A549 (cell line): ENCODE results near the gene STAMBPL1. TPM values are rescaled to one million over a fixed set of nuclear protein-coding genes. Genes with fewer than 3 reads are reported as not detected.
A peak's percentile ranks its signal among the peaks of the same experiment; 100 is the strongest.

Experiments used
- ATAC-seq, 2 experiments: fragments of 200-7000 bp in 1 of 2; fragments of >200 bp in 1 of 2; cut with Nextera tagmentation in 1 of 2; cut with Tn5 transposase in 1 of 2; 3 replicates each; pipeline versions ENCODE4 v1.8.0 to v1.9.1; 2018 to 2020; ENCODE audit warnings: mild to moderate bottlenecking in 1 of 2, moderate library complexity in 1 of 2
- CTCF ChIA-PET: fragments of 300-600 bp; sonication (Branson Sonifier 250); formaldehyde crosslinking; extraction: SDS; loops from one replicate; lab custom pipeline; 2021; ENCODE audit warnings: antibody characterized with exemption, inconsistent platforms; lab: Yijun Ruan, JAX
- POLR2A ChIA-PET: fragments of 350-600 bp; formaldehyde crosslinking; extraction: SDS; loops from one replicate; lab custom pipeline; 2021; ENCODE audit warnings: antibody characterized with exemption, inconsistent platforms; lab: Yijun Ruan, JAX
- DNase-seq, 2 experiments: peaks; one replicate each; pipeline versions ENCODE4 v3.0.0 to v3.0.0-alpha.2; 2011 to 2016; ENCODE audit warnings: low read depth in 1 of 2, low spot score in 1 of 2
- FAIRE-seq: peaks from 2 replicates; lab custom pipeline; 2011; peaks lifted over from hg19 to GRCh38; lab: Jason Lieb, UNC
- H3K27ac ChIP-seq, 2 experiments: fragments of >200 bp; sonication (Bioruptor Twin); formaldehyde crosslinking; 3 replicates each; pipeline ENCODE4 v1.5.1; 2016 to 2017
- H3K4me1 ChIP-seq: fragments of >200 bp; sonication (Bioruptor Twin); formaldehyde crosslinking; 3 replicates; pipeline ENCODE4 v1.6.1; 2016
- H3K4me2 ChIP-seq: fragments of >200 bp; sonication (Bioruptor Twin); formaldehyde crosslinking; 3 replicates; pipeline ENCODE4 v1.6.1; 2016
- H3K4me3 ChIP-seq: fragments of >200 bp; sonication (Bioruptor Twin); formaldehyde crosslinking; 3 replicates; pipeline ENCODE4 v1.5.1; 2016
- H3K9me3 ChIP-seq: fragments of >200 bp; sonication (Bioruptor Twin); formaldehyde crosslinking; 3 replicates; pipeline ENCODE4 v1.6.1; 2016
- CBX8 ChIP-seq: fragments of 200-600 bp; sonication (generic); IDR thresholded peaks from 2 replicates; pipeline ENCODE4 v1.6.1; 2016
- CEBPB ChIP-seq, 2 experiments: fragments of >200 bp in 1 of 2; sonication (Bioruptor Twin) in 1 of 2; formaldehyde crosslinking in 1 of 2; IDR thresholded peaks; 2 replicates each; pipeline ENCODE4 v1.6.1; 2012 to 2016
- EHF ChIP-seq: fragments of 250-450 bp; sonication (Bioruptor Pico); IDR thresholded peaks from 2 replicates; pipeline ENCODE4 v1.5.0; 2020; ENCODE audit warnings: mild to moderate bottlenecking
- EHMT2 ChIP-seq: fragments of 200-600 bp; sonication (generic); IDR thresholded peaks from 2 replicates; pipeline ENCODE4 v1.6.1; 2016; ENCODE audit warnings: antibody characterized with exemption, low read depth, mild to moderate bottlenecking, moderate library complexity
- FOSB ChIP-seq: fragments of 250-450 bp; sonication (Bioruptor Pico); IDR thresholded peaks from 2 replicates; pipeline ENCODE4 v1.5.0; 2020; ENCODE audit warnings: mild to moderate bottlenecking, moderate library complexity
- GATA3 ChIP-seq: IDR thresholded peaks from 2 replicates; pipeline ENCODE4 v1.6.1; 2012; ENCODE audit warnings: borderline replicate concordance
- HDAC2 ChIP-seq: fragments of 200-600 bp; sonication (generic); IDR thresholded peaks from 2 replicates; pipeline ENCODE4 v1.6.1; 2016
- HOXA7 ChIP-seq: fragments of 250-450 bp; sonication (Bioruptor Pico); IDR thresholded peaks from 2 replicates; pipeline ENCODE4 v1.5.0; 2020; ENCODE audit warnings: mild to moderate bottlenecking, moderate library complexity
- JUN ChIP-seq, 2 experiments: fragments of >200 bp; sonication (Bioruptor Twin); formaldehyde crosslinking; IDR thresholded peaks; 2 replicates in 1 of 2; 3 replicates in 1 of 2; pipeline ENCODE4 v1.6.1; 2016 to 2017
- MYC ChIP-seq: IDR thresholded peaks from 2 replicates; pipeline ENCODE4 v1.6.1; 2012; ENCODE audit warnings: mild to moderate bottlenecking, inconsistent platforms, low read length, improper control_type of control experiment, borderline replicate concordance
- RFX5 ChIP-seq: fragments of 450-650 bp; IDR thresholded peaks from 2 replicates; pipeline ENCODE4 v1.7.1; 2014; ENCODE audit warnings: antibody characterized with exemption, mild to moderate bottlenecking, moderate library complexity
- SMC3 ChIP-seq: fragments of >200 bp; sonication (Bioruptor Twin); formaldehyde crosslinking; IDR thresholded peaks from 3 replicates; pipeline ENCODE4 v1.6.1; 2018; ENCODE audit warnings: inconsistent platforms
- SREBF2 ChIP-seq: fragments of 450-650 bp; IDR thresholded peaks from 2 replicates; pipeline ENCODE4 v1.6.1; 2014; ENCODE audit warnings: mild to moderate bottlenecking, moderate library complexity
- ZC3H11A ChIP-seq: fragments of 450-650 bp; IDR thresholded peaks from 2 replicates; pipeline ENCODE4 v1.6.1; 2014; ENCODE audit warnings: antibody characterized with exemption, mild to moderate bottlenecking
- ZSCAN20 ChIP-seq: fragments of 250-450 bp; sonication (Bioruptor Pico); IDR thresholded peaks from 2 replicates; pipeline ENCODE4 v1.8.0; 2022; ENCODE audit warnings: mild to moderate bottlenecking, moderate library complexity
- WGBS: methylation state at CpG from one replicate; pipeline ENCODE4 v1.1.6; 2017; ENCODE audit errors: missing lambda C conversion rate; 5-methylcytosine and 5-hydroxymethylcytosine counted together
- polyA plus RNA-seq, 4 experiments: library from polyadenylated mRNA; depleted of rRNA in 3 of 4; stranded (reverse); fragments of >200 nt; fragmentation: RNase III in 1 of 4; extraction: RNeasy Plus Mini Kit Qiagen cat#74134 plus additional on column Dnase treatment in 1 of 4; gene quantifications; 2 replicates in 3 of 4; 3 replicates in 1 of 4; pipeline ENCODE4 v1.2.3, GENCODE V29; 2011 to 2017
- TF ChIP-seq, protein P1 (sequence below): fragments of >200 bp; sonication (Bioruptor Twin); formaldehyde crosslinking; IDR thresholded peaks from 3 replicates; pipeline ENCODE4 v1.6.1; 2016
- TF ChIP-seq, protein P2 (sequence below): fragments of 200-600 bp; sonication (generic); IDR thresholded peaks from 2 replicates; pipeline ENCODE4 v1.6.1; 2016; ENCODE audit warnings: antibody characterized with exemption, mild to moderate bottlenecking, moderate library complexity

The STAMBPL1 gene
- polyA plus RNA-seq, 2 of the 4 experiments (the other 2 are of a cell fraction): 29.0 to 32.1 TPM

DNA sequence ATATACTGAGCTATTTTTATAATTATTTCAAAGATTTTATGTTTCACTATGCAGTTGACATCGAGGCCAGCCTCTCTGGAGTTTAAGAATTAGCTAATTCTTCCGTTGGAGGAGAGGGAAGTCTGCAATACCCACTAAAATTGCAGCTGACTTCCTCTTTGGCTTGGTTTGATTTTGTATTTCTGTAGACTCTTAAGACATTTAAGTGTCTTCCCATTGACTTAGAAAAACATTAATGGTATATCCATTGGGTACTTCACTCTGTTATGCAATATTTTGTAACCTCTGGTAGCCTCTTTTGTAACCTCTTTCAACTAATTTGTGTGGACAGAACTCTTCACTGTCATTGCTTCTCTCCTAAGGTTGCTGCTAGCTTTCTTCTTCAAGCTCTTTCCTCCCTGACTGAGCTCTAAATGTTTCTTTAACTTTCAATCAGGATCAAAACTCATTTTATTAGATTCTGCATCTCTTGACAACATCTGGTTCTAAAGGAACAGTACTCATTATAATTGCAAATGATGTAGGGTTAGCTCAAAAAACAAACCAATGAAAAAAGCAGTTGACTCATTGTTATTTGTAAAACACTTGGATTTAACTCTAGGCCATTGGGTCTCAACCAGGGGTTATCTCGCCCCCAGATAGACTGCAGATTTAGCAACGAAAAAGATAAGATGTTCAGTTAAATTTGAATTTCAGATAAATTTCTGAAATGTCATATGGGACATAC lies 26.7 kb upstream of the STAMBPL1 start:
- ATAC-seq (no peak), DNase-seq (no peak)
- no peaks in the 10 kb centered on the region for H3K9me3 ChIP-seq
- CTCF ChIA-PET: interaction anchor here (0.6 to 5.8 kb wide), 6 partner anchors 12 to 360 kb away, joined by 3 to 47 read pairs (median 4); no protein-coding TSS in a partner anchor
- TF ChIP-seq CEBPB (IDR thresholded peaks at IDR 0.05) (peak in 1 of 2 experiments; percentile 8; a peak in 1 of 4 replicates), ZSCAN20 (CRISPR knock-in tag) (no peak)
- TF ChIP-seq, protein P1, sequence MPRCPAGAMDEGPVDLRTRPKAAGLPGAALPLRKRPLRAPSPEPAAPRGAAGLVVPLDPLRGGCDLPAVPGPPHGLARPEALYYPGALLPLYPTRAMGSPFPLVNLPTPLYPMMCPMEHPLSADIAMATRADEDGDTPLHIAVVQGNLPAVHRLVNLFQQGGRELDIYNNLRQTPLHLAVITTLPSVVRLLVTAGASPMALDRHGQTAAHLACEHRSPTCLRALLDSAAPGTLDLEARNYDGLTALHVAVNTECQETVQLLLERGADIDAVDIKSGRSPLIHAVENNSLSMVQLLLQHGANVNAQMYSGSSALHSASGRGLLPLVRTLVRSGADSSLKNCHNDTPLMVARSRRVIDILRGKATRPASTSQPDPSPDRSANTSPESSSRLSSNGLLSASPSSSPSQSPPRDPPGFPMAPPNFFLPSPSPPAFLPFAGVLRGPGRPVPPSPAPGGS: no peak
- TF ChIP-seq, all 56 proteins: peak for 1
- no peak for FAIRE-seq
- Histone ChIP-seq H3K27ac (no peak overlapping the region), H3K4me1 (peaks cover 33% of the 10 kb centered on the region), H3K4me2 (no peak overlapping the region), H3K4me3 (no peak overlapping the region)
- WGBS: 63% methylated on average over 4 of the region's 4 CpGs
- POLR2A ChIA-PET: no interaction called here

DNA sequence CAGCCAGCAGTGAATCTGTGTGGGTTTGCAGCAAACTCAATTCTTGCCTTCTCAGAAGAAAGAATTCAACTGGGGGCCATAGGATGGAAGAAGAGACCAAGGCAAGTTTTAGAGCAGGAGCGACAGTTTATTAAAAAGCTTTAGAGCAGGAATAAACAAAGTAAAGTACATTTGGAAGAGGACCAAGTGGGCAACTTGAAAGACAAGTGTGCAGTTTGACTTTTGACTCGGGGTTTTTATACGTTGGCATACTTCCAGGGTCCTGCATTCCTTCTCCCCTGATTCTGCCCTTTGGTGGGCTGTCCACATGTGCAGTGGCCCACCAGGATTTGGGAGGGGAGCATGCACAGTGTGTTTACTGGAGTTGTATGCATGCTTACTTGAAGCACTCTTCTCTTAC lies 25.4 kb upstream of the STAMBPL1 start:
- H3K4me3 ChIP-seq: no peak overlapping the region
- no peak for TF ChIP-seq ZC3H11A
- TF ChIP-seq SREBF2: no peak
- no peak for TF ChIP-seq HDAC2
- no peaks in the 10 kb centered on the region for H3K9me3 ChIP-seq
- no peak overlapping the region for H3K4me2 ChIP-seq
- CTCF ChIA-PET: interaction anchor here (1.1 to 5.8 kb wide), 4 partner anchors 18 to 359 kb away, joined by 3 to 47 read pairs (median 8); no protein-coding TSS in a partner anchor
- DNase-seq (no peak), ATAC-seq (no peak), FAIRE-seq (no peak)
- 77% methylated on average over 3 of the region's 3 CpGs for WGBS
- H3K4me1 ChIP-seq: peaks cover 24% of the 10 kb centered on the region; the same call in 2 of the 3 replicates
- POLR2A ChIA-PET: no interaction called here
- no peak overlapping the region for H3K27ac ChIP-seq

DNA sequence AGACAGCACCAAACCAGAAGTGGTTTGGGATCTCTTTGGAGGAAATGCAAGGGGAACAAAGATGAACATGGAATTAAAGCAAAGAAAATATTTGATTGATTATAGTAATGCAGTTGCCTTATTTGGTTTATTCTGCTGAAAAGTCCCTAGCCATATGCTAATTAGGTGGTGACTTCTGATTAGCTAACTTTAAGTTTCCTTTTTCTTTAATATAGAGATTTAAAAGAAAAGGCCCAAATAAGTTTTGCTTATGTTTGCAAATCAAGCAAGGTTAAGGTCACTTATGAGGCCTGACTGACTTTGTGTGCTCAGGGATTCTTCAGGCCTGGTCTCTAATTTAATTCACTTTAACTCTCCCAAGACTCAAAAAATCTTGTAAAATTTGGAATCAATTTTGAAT lies 22.2 kb upstream of the STAMBPL1 start:
- ChIA-PET CTCF (interaction anchor here (3.4 to 5.8 kb wide), 2 partner anchors 21 to 75 kb away, joined by 12 to 47 read pairs; no protein-coding TSS in a partner anchor), POLR2A (no interaction called here)
- no peak for TF ChIP-seq EHF (CRISPR knock-in tag)
- TF ChIP-seq SMC3: no peak
- no peak for TF ChIP-seq CBX8
- TF ChIP-seq CEBPB (IDR thresholded peaks at IDR 0.05): no peak
- no peak for TF ChIP-seq MYC
- TF ChIP-seq EHMT2: no peak
- TF ChIP-seq GATA3: no peak
- no peak for TF ChIP-seq RFX5
- TF ChIP-seq SREBF2: no peak
- TF ChIP-seq, protein P2, sequence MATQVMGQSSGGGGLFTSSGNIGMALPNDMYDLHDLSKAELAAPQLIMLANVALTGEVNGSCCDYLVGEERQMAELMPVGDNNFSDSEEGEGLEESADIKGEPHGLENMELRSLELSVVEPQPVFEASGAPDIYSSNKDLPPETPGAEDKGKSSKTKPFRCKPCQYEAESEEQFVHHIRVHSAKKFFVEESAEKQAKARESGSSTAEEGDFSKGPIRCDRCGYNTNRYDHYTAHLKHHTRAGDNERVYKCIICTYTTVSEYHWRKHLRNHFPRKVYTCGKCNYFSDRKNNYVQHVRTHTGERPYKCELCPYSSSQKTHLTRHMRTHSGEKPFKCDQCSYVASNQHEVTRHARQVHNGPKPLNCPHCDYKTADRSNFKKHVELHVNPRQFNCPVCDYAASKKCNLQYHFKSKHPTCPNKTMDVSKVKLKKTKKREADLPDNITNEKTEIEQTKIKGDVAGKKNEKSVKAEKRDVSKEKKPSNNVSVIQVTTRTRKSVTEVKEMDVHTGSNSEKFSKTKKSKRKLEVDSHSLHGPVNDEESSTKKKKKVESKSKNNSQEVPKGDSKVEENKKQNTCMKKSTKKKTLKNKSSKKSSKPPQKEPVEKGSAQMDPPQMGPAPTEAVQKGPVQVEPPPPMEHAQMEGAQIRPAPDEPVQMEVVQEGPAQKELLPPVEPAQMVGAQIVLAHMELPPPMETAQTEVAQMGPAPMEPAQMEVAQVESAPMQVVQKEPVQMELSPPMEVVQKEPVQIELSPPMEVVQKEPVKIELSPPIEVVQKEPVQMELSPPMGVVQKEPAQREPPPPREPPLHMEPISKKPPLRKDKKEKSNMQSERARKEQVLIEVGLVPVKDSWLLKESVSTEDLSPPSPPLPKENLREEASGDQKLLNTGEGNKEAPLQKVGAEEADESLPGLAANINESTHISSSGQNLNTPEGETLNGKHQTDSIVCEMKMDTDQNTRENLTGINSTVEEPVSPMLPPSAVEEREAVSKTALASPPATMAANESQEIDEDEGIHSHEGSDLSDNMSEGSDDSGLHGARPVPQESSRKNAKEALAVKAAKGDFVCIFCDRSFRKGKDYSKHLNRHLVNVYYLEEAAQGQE: no peak
- TF ChIP-seq JUN (IDR thresholded peaks at IDR 0.05): no peak
- no peak for TF ChIP-seq FOSB (CRISPR knock-in tag)
- TF ChIP-seq HOXA7: no peak
- DNase-seq (no peak), ATAC-seq (no peak), FAIRE-seq (no peak)
- Histone ChIP-seq H3K4me2 (no peak overlapping the region), H3K4me3 (no peak overlapping the region), H3K9me3 (no peaks in the 10 kb centered on the region), H3K27ac (no peak overlapping the region), H3K4me1 (peaks cover 5% of the 10 kb centered on the region; the same call in 1 of the 3 replicates)
